MM.1S (cell line): Measurements from ENCODE around the gene TNN.

Experiments used
- DNase-seq: peaks from one replicate; pipeline ENCODE4 v3.0.0-alpha.2; 2015
- H2AFZ ChIP-seq: fragments of 300-600 bp; sonication (generic); 2 replicates; pipeline ENCODE4 v1.6.0; 2016; ENCODE audit warnings: antibody characterized with exemption, low read length
- H3F3A ChIP-seq: fragments of 300-600 bp; sonication (generic); 2 replicates; pipeline ENCODE4 v1.6.1; 2016; ENCODE audit warnings: mild to moderate bottlenecking, antibody characterized with exemption, low read length, moderate library complexity, mixed read lengths; ENCODE audit not compliant: insufficient read depth
- H3K27ac ChIP-seq: fragments of 300-600 bp; sonication (generic); 2 replicates; pipeline ENCODE4 v1.5.1; 2016; ENCODE audit warnings: mild to moderate bottlenecking, low read length
- H3K27me3 ChIP-seq: fragments of 300-600 bp; sonication (generic); replicated peaks from 2 replicates; pipeline ENCODE4 v1.6.0; 2016; ENCODE audit warnings: low read length; ENCODE audit not compliant: insufficient read depth
- H3K36me3 ChIP-seq: fragments of 300-600 bp; sonication (generic); replicated peaks from 2 replicates; pipeline ENCODE4 v1.6.1; 2016; ENCODE audit warnings: mild to moderate bottlenecking, low read length, mixed read lengths; ENCODE audit not compliant: insufficient read depth
- H3K4me1 ChIP-seq: fragments of 300-600 bp; sonication (generic); 2 replicates; pipeline ENCODE4 v1.6.1; 2016; ENCODE audit warnings: low read length, mixed read lengths
- H3K4me2 ChIP-seq: fragments of 300-600 bp; sonication (generic); 2 replicates; pipeline ENCODE4 v1.6.0; 2016; ENCODE audit warnings: low read depth, low read length
- H3K4me3 ChIP-seq: fragments of 300-600 bp; sonication (generic); 2 replicates; pipeline ENCODE4 v1.5.1; 2016; ENCODE audit warnings: low read length, mixed read lengths
- H3K79me2 ChIP-seq: fragments of 300-600 bp; sonication (generic); 2 replicates; pipeline ENCODE4 v1.6.1; 2016; ENCODE audit warnings: mixed run types, low read length, mixed read lengths
- H3K9ac ChIP-seq: fragments of 300-600 bp; sonication (generic); 2 replicates; pipeline ENCODE4 v1.6.1; 2016; ENCODE audit warnings: low read length, mixed read lengths
- H3K9me2 ChIP-seq: fragments of 300-600 bp; sonication (generic); replicated peaks from 2 replicates; pipeline ENCODE4 v1.6.1; 2016; ENCODE audit warnings: mild to moderate bottlenecking, low read length, mixed read lengths; ENCODE audit not compliant: insufficient read depth
- H3K9me3 ChIP-seq: fragments of 300-600 bp; sonication (generic); replicated peaks from 2 replicates; pipeline ENCODE4 v1.6.1; 2016; ENCODE audit warnings: mild to moderate bottlenecking, low read length, mixed read lengths; ENCODE audit not compliant: insufficient read depth
- H4K20me1 ChIP-seq: fragments of 300-600 bp; sonication (generic); 2 replicates; pipeline ENCODE4 v1.6.1; 2016; ENCODE audit warnings: mild to moderate bottlenecking, low read length, moderate library complexity, mixed read lengths; ENCODE audit not compliant: insufficient read depth
- CTCF ChIP-seq: fragments of 300-600 bp; sonication (generic); IDR thresholded peaks from 2 replicates; pipeline ENCODE4 v1.5.1; 2016; ENCODE audit warnings: antibody characterized with exemption, low read length, mixed read lengths
- EZH2 ChIP-seq: fragments of 300-600 bp; sonication (generic); optimal IDR thresholded peaks from 2 replicates; pipeline ENCODE3; 2017; ENCODE audit warnings: low read depth, mild to moderate bottlenecking, antibody characterized with exemption, low read length, mixed read lengths
- EZH2phosphoT487 ChIP-seq: fragments of 300-600 bp; sonication (generic); IDR thresholded peaks from 2 replicates; pipeline ENCODE4 v1.6.1; 2018; ENCODE audit warnings: antibody characterized with exemption, low read length

Gene TNN

GRCh38 chr1:175126347-175126746, 58.7 kb downstream of the TNN start:
- no peak overlapping the region for H3K4me3 ChIP-seq
- H3K9me2 ChIP-seq, result no peaks in the 10 kb centered on the region
- H3K4me1 ChIP-seq, result no peaks in the 10 kb centered on the region
- no peak overlapping the region for H3K9ac ChIP-seq
- H3K4me2 ChIP-seq, result no peak overlapping the region
- H2AFZ ChIP-seq, result no peak overlapping the region
- H3F3A ChIP-seq, result no peaks in the 10 kb centered on the region
- no peaks in the 10 kb centered on the region for H3K9me3 ChIP-seq
- H3K36me3 ChIP-seq, result no peaks in the 10 kb centered on the region
- no peak for DNase-seq
- no peak overlapping the region for H3K27ac ChIP-seq
- no peaks in the 10 kb centered on the region for H3K27me3 ChIP-seq
- no peaks in the 10 kb centered on the region for H3K79me2 ChIP-seq
- TF ChIP-seq EZH2phosphoT487 (no peak), EZH2 (no peak), CTCF (no peak)
- H4K20me1 ChIP-seq, result no peaks in the 10 kb centered on the region

- no peaks in the 10 kb centered on the region for H3F3A ChIP-seq
- H3K27me3 ChIP-seq, result no peaks in the 10 kb centered on the region
- H3K9me2 ChIP-seq, result no peaks in the 10 kb centered on the region
- no peaks in the 10 kb centered on the region for H3K79me2 ChIP-seq
- no peaks in the 10 kb centered on the region for H3K4me1 ChIP-seq
- no peaks in the 10 kb centered on the region for H3K36me3 ChIP-seq
- H3K9ac ChIP-seq, result no peak overlapping the region
- H3K4me2 ChIP-seq, result no peak overlapping the region
- no peak overlapping the region for H3K27ac ChIP-seq
- no peaks in the 10 kb centered on the region for H4K20me1 ChIP-seq
- DNase-seq, result no peak
- TF ChIP-seq EZH2, result no peak
- TF ChIP-seq CTCF, result no peak
- no peak for TF ChIP-seq EZH2phosphoT487
- H2AFZ ChIP-seq, result no peak overlapping the region
- H3K9me3 ChIP-seq, result no peaks in the 10 kb centered on the region
- H3K4me3 ChIP-seq, result no peak overlapping the region
These were observed 59.9 kb downstream of the TNN start for GRCh38 chr1:175127565-175127964.

- H3K79me2 ChIP-seq, result no peaks in the 10 kb centered on the region
- no peak for DNase-seq
- no peaks in the 10 kb centered on the region for H3K36me3 ChIP-seq
- no peak overlapping the region for H3K27ac ChIP-seq
- H2AFZ ChIP-seq, result no peak overlapping the region
- H3K9me2 ChIP-seq, result no peaks in the 10 kb centered on the region
- H3K4me1 ChIP-seq, result no peaks in the 10 kb centered on the region
- no peaks in the 10 kb centered on the region for H3F3A ChIP-seq
- H3K27me3 ChIP-seq, result no peaks in the 10 kb centered on the region
- no peaks in the 10 kb centered on the region for H4K20me1 ChIP-seq
- no peaks in the 10 kb centered on the region for H3K9me3 ChIP-seq
- no peak for TF ChIP-seq EZH2
- no peak for TF ChIP-seq CTCF
- no peak for TF ChIP-seq EZH2phosphoT487
- no peak overlapping the region for H3K9ac ChIP-seq
- H3K4me3 ChIP-seq, result no peak overlapping the region
- H3K4me2 ChIP-seq, result no peak overlapping the region
These were observed 60.9 kb downstream of the TNN start for GRCh38 chr1:175128523-175128922.
